BE2C (cell line): Measurements from ENCODE around the gene CENPP.

Source experiments
- DNase-seq: peaks from one replicate; pipeline ENCODE4 v3.0.0-alpha.2; 2020
- H3K27me3 ChIP-seq: fragments of 250-450 bp; sonication (Bioruptor Pico); 2 replicates; pipeline ENCODE4 v1.5.1; 2020; ENCODE audit warnings: mild to moderate bottlenecking
- H3K36me3 ChIP-seq: fragments of 250-450 bp; sonication (Bioruptor Pico); 2 replicates; pipeline ENCODE4 v1.5.1; 2020; ENCODE audit warnings: mild to moderate bottlenecking
- H3K4me1 ChIP-seq: fragments of 250-450 bp; sonication (Bioruptor Pico); 2 replicates; pipeline ENCODE4 v1.5.1; 2020
- H3K4me3 ChIP-seq: 2 replicates; pipeline ENCODE4 v1.5.1; 2011; ENCODE audit warnings: low read depth, low read length
- H3K9me3 ChIP-seq: fragments of 250-450 bp; sonication (Bioruptor Pico); 2 replicates; pipeline ENCODE4 v1.5.1; 2020
- CTCF ChIP-seq: IDR thresholded peaks from 2 replicates; pipeline ENCODE4 v1.5.1; 2012; ENCODE audit warnings: mild to moderate bottlenecking, low read depth, low read length

CENPP gene

GRCh38 chr9:92290785-92291429 lies 34.8 kb upstream of the CENPP start:
- H3K36me3 ChIP-seq: peaks cover 59% of the 10 kb centered on the region
- H3K4me3 ChIP-seq: peak overlapping the region; percentile 80
- no peaks in the 10 kb centered on the region for H3K9me3 ChIP-seq
- DNase-seq: no peak
- H3K27me3 ChIP-seq: no peaks in the 10 kb centered on the region
- no peak for TF ChIP-seq CTCF
- no peaks in the 10 kb centered on the region for H3K4me1 ChIP-seq

- Histone ChIP-seq H3K27me3 (no peaks in the 10 kb centered on the region), H3K9me3 (no peaks in the 10 kb centered on the region), H3K36me3 (peaks cover 52% of the 10 kb centered on the region), H3K4me1 (no peaks in the 10 kb centered on the region), H3K4me3 (peak overlapping the region; percentile 80)
- DNase-seq: no peak
- TF ChIP-seq CTCF: no peak
These were observed 34.2 kb upstream of the CENPP start for GRCh38 chr9:92291577-92291976.

- Histone ChIP-seq H3K27me3 (no peaks in the 10 kb centered on the region), H3K9me3 (no peaks in the 10 kb centered on the region), H3K36me3 (peaks cover 51% of the 10 kb centered on the region), H3K4me1 (no peaks in the 10 kb centered on the region), H3K4me3 (peak overlapping the region; percentile 80)
- peak; percentile 30 for DNase-seq
- no peak for TF ChIP-seq CTCF
These were observed 33.2 kb upstream of the CENPP start for GRCh38 chr9:92292338-92293074.

- no peak for TF ChIP-seq CTCF
- H3K4me3 ChIP-seq: peak overlapping the region; percentile 80
These were observed 32.7 kb upstream of the CENPP start for GRCh38 chr9:92293075-92293354.

GRCh38 chr9:92293452-92294296 lies 32.1 kb upstream of the CENPP start, which contains the start of gene IARS1:
TSS of gene IARS1 (minus strand) at chr9:92293697. CDS start at chr9:92289419, 4,278 bp downstream.
- H3K27me3 ChIP-seq: no peaks in the 10 kb centered on the region
- H3K4me3 ChIP-seq: peak within 1 kb of the TSS; percentile 80
- no peaks in the 10 kb centered on the region for H3K4me1 ChIP-seq
- peak; percentile 42 for TF ChIP-seq CTCF
- no peaks in the 10 kb centered on the region for H3K9me3 ChIP-seq
- peaks cover 51% of the 10 kb centered on the region for H3K36me3 ChIP-seq
- peak; percentile 98 for DNase-seq

More at GRCh38 chr9:92293075-92293354, 32.7 kb upstream of the CENPP start:
- peaks cover 51% of the 10 kb centered on the region for H3K36me3 ChIP-seq
- no peaks in the 10 kb centered on the region for H3K4me1 ChIP-seq
- no peaks in the 10 kb centered on the region for H3K27me3 ChIP-seq
- no peak for DNase-seq
- no peaks in the 10 kb centered on the region for H3K9me3 ChIP-seq
